ENCODE results near the gene GREB1. TPM values are rescaled to one million over a fixed set of nuclear protein-coding genes. Genes with fewer than 3 reads are reported as not detected.

The GREB1 gene
- total RNA-seq, 4 donors from 2014 or later, result 8.1 to 74.3 (median 26.7) TPM

DNA sequence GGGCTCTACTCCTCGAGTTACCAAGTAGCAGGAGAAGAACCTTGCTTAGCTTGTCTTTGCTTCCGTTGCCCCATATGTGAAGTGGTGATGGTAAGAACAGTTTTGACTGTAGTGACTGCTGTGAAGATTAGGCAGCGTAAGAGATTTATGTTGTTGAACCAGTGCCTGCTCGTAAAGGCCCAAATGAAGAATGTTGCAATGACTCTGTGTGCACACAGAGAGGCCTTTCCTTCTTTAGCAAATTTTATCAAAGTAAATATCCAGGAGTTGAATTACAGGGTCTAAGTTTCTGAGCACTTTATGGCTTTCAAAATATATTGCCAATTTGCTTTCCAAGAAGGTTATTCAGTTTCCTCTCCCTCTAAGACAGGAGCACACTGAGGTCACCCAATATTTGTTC is 121.7 kb downstream of the GREB1 start:
- H3K4me1 ChIP-seq, result peaks cover 0 to 22% (median 13%) of the 10 kb centered on the region in 4 donors
- no peak for TF ChIP-seq POLR2A (IDR thresholded peaks at IDR 0.05)
- TF ChIP-seq, protein P1, sequence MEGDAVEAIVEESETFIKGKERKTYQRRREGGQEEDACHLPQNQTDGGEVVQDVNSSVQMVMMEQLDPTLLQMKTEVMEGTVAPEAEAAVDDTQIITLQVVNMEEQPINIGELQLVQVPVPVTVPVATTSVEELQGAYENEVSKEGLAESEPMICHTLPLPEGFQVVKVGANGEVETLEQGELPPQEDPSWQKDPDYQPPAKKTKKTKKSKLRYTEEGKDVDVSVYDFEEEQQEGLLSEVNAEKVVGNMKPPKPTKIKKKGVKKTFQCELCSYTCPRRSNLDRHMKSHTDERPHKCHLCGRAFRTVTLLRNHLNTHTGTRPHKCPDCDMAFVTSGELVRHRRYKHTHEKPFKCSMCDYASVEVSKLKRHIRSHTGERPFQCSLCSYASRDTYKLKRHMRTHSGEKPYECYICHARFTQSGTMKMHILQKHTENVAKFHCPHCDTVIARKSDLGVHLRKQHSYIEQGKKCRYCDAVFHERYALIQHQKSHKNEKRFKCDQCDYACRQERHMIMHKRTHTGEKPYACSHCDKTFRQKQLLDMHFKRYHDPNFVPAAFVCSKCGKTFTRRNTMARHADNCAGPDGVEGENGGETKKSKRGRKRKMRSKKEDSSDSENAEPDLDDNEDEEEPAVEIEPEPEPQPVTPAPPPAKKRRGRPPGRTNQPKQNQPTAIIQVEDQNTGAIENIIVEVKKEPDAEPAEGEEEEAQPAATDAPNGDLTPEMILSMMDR (IDR thresholded peaks at IDR 0.05), result no peak
- 69 to 84% methylated on average over 4 of the region's 4 CpGs for WGBS, 2 donors
- H3K4me3 ChIP-seq, result no peak overlapping the region
- no peak for DNase-seq (ENCODE audit: low spot score in 2 of 2)
- no peaks in the 10 kb centered on the region for H3K27me3 ChIP-seq
- H3K9me3 ChIP-seq, result no peaks in the 10 kb centered on the region
- no peaks in the 10 kb centered on the region for H3K36me3 ChIP-seq
- no peak overlapping the region for H3K27ac ChIP-seq

DNA sequence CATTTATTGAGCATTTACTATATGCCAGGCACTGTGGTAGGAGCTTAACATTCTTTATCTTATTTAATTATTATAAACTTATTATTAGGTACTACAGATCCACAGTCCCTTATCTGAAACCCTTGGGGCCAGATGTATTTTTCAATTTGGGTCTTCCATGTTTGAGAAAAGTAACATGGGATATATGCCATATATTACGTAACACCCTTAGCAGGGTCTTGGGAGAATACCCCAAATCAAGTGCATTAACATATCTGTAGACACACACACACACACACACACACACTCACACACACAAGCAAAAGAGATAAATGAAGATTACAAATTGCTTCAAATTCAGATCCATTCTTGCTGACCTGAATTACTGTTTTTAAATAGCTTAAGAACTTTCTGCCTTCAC is 122.4 kb downstream of the GREB1 start:
- no peak for TF ChIP-seq EP300 (IDR thresholded peaks at IDR 0.05)
- TF ChIP-seq, protein P1 (IDR thresholded peaks at IDR 0.05), result no peak
- TF ChIP-seq POLR2A (IDR thresholded peaks at IDR 0.05), result no peak
- Histone ChIP-seq H3K27me3 (no peaks in the 10 kb centered on the region), H3K36me3 (no peaks in the 10 kb centered on the region), H3K4me3 (no peak overlapping the region), H3K4me1 (peaks cover 0 to 22% (median 9%) of the 10 kb centered on the region in 4 donors), H3K9me3 (no peaks in the 10 kb centered on the region), H3K27ac (no peak overlapping the region)
- WGBS, 2 donors, result 91 to 100% methylated on average over 1 of the region's 1 CpG
- DNase-seq (ENCODE audit: low spot score in 2 of 2), result no peak

GRCh38 chr2:11656671-11657101 is 122.8 kb downstream of the GREB1 start:
- Histone ChIP-seq H3K9me3 (no peaks in the 10 kb centered on the region), H3K36me3 (no peaks in the 10 kb centered on the region), H3K4me3 (no peak overlapping the region), H3K4me1 (peaks cover 0 to 18% (median 7%) of the 10 kb centered on the region in 4 donors), H3K27me3 (no peaks in the 10 kb centered on the region), H3K27ac (no peak overlapping the region)
- no peak for DNase-seq (ENCODE audit: low spot score in 2 of 2)
- 83 to 93% methylated on average over 13 to 23 of the region's 31 CpGs for WGBS, 2 donors
- no peak for TF ChIP-seq EP300 (IDR thresholded peaks at IDR 0.05)
- TF ChIP-seq, protein P1 (IDR thresholded peaks at IDR 0.05), result no peak
- TF ChIP-seq POLR2A (IDR thresholded peaks at IDR 0.05), result no peak

- H3K36me3 ChIP-seq, result no peaks in the 10 kb centered on the region
- no peak overlapping the region for H3K27ac ChIP-seq
- TF ChIP-seq, protein P1 (IDR thresholded peaks at IDR 0.05), result no peak
- TF ChIP-seq EP300 (IDR thresholded peaks at IDR 0.05), result no peak
- no peak for TF ChIP-seq POLR2A (IDR thresholded peaks at IDR 0.05)
- no peaks in the 10 kb centered on the region for H3K27me3 ChIP-seq
- no peak overlapping the region for H3K4me3 ChIP-seq
- H3K4me1 ChIP-seq, result peaks cover 0 to 13% (median 4%) of the 10 kb centered on the region in 4 donors
- 88 to 91% methylated on average over 11 of the region's 11 CpGs for WGBS, 2 donors
- DNase-seq (ENCODE audit: low spot score in 2 of 2), result no peak
- H3K9me3 ChIP-seq, result peaks cover 0 to 1% (median 0%) of the 10 kb centered on the region in 4 donors
These were observed 123.3 kb downstream of the GREB1 start for GRCh38 chr2:11657195-11657594.

DNA sequence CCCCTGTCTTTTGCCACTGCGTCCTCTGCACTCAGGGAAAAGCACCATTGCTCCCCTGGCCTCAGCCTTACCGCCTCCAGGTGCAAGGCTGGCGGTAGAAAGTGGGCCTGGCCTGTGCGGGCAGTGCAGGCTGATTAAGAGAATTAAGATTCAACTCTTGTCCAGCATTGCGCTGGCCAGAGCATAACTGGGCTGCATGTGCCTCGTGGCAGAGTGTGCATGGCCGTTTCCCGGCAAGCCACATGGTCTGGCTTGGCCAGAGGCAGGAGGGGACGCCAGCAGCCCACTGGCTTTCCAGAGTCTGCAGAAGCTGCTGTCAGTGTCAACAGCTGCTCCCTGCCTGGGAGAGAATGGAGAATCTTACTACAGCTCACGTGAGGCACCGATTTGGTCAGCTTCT is 123.8 kb downstream of the GREB1 start:
- no peak overlapping the region for H3K4me3 ChIP-seq
- TF ChIP-seq, protein P1 (IDR thresholded peaks at IDR 0.05), result no peak
- TF ChIP-seq EP300 (IDR thresholded peaks at IDR 0.05), result no peak
- TF ChIP-seq POLR2A (IDR thresholded peaks at IDR 0.05), result no peak
- DNase-seq (ENCODE audit: low spot score in 2 of 2), result no peak
- no peak overlapping the region for H3K27ac ChIP-seq
- 80 to 84% methylated on average over 11 of the region's 11 CpGs for WGBS, 2 donors
- no peaks in the 10 kb centered on the region for H3K27me3 ChIP-seq
- H3K36me3 ChIP-seq, result no peaks in the 10 kb centered on the region
- H3K9me3 ChIP-seq, result peaks cover 0 to 6% (median 0%) of the 10 kb centered on the region in 4 donors
- peaks cover 0 to 10% (median 3%) of the 10 kb centered on the region in 4 donors for H3K4me1 ChIP-seq

All from tibial nerve (tissue), 4 donors.